GM12878 (cell line): ENCODE measurements around the gene C12orf56. TPM values are rescaled to one million over a fixed set of nuclear protein-coding genes. Genes with fewer than 3 reads are reported as not detected.

Source experiments
- BACH1 ChIP-seq: fragments of 450-650 bp; IDR thresholded peaks from 2 replicates; pipeline ENCODE4 v1.6.1; 2017; ENCODE audit warnings: mild to moderate bottlenecking, borderline replicate concordance
- CREB1 ChIP-seq: IDR thresholded peaks from 2 replicates; pipeline ENCODE4 v1.6.1; 2012; ENCODE audit warnings: low read depth, mild to moderate bottlenecking, inconsistent platforms
- EED ChIP-seq: sonication (generic); IDR thresholded peaks from 2 replicates; pipeline ENCODE4 v1.6.1; 2016; ENCODE audit warnings: antibody characterized with exemption, low read depth
- ETV6 ChIP-seq, 2 experiments: fragments of 450-650 bp in 1 of 2; IDR thresholded peaks in 1 of 2; conservative IDR thresholded peaks in 1 of 2; 2 replicates each; pipeline ENCODE4 v1.6.1; 2014; ENCODE audit warnings: antibody characterized with exemption in 1 of 2, borderline replicate concordance in 1 of 2, low read depth in 1 of 2, mild to moderate bottlenecking in 1 of 2, moderate library complexity in 1 of 2
- HDGF ChIP-seq: fragments of 450-650 bp; IDR thresholded peaks from 2 replicates; pipeline ENCODE4 v1.6.1; 2016; ENCODE audit warnings: antibody characterized with exemption
- KLF5 ChIP-seq: fragments of 450-650 bp; IDR thresholded peaks from 2 replicates; pipeline ENCODE4 v1.6.1; 2014; ENCODE audit warnings: mild to moderate bottlenecking; ENCODE audit not compliant: partially characterized antibody
- POLR2AphosphoS5 ChIP-seq: IDR thresholded peaks from 2 replicates; pipeline ENCODE4 v1.6.1; 2011; ENCODE audit warnings: mild to moderate bottlenecking, low read length, inconsistent platforms
- RCOR1 ChIP-seq: conservative IDR thresholded peaks from 2 replicates; pipeline ENCODE4 v1.6.1; 2012; ENCODE audit warnings: low read depth, low read length, improper control_type of control experiment
- SIN3A ChIP-seq: IDR thresholded peaks from 2 replicates; pipeline ENCODE4 v1.6.1; 2012; ENCODE audit warnings: low read depth, low read length, improper control_type of control experiment
- SIX5 ChIP-seq: IDR thresholded peaks from 2 replicates; pipeline ENCODE4 v1.6.1; 2011; ENCODE audit warnings: mild to moderate bottlenecking, low read depth, low read length, moderate library complexity; ENCODE audit not compliant: severe bottlenecking
- SMAD5 ChIP-seq: IDR thresholded peaks from 2 replicates; pipeline ENCODE4 v1.6.1; 2016; ENCODE audit warnings: antibody characterized with exemption, low read depth
- polyA plus RNA-seq, 11 experiments: library from polyadenylated mRNA; depleted of rRNA in 4 of 11; unstranded in 6 of 11; stranded (reverse) in 5 of 11; fragments of >200 nt; fragmentation: Nextera tagmentation in 4 of 11; fragmentation: Illumina TruSeq in 1 of 11; extraction: Ambion mirVana in 4 of 11; extraction: Trizol in 1 of 11; gene quantifications; 1 replicate in 1 of 11; 2 replicates in 10 of 11; pipeline versions ENCODE4 v1.2.1 to v1.2.3, GENCODE V29; 2011 to 2016; ENCODE audit warnings: inconsistent platforms in 2 of 11, missing spikeins in 2 of 11, low read depth in 1 of 11
- total RNA-seq, 4 experiments: library from RNA; depleted of rRNA in 3 of 4; stranded (reverse); fragments of >200 nt in 3 of 4; fragmentation: Illumina TruSeq in 1 of 4; extraction: Trizol in 1 of 4; gene quantifications; 2 replicates each; pipeline versions ENCODE4 v1.2.1 to v1.2.3, GENCODE V29; 2013 to 2021
- TF ChIP-seq, protein P1 (sequence below): IDR thresholded peaks from 2 replicates; pipeline ENCODE4 v1.6.1; 2011; ENCODE audit warnings: low read depth, mild to moderate bottlenecking, low read length, moderate library complexity, borderline replicate concordance; ENCODE audit errors: extremely low read depth
- TF ChIP-seq, protein P2 (sequence below): IDR thresholded peaks from 2 replicates; pipeline ENCODE4 v1.6.1; 2012; ENCODE audit warnings: low read depth, low read length, improper control_type of control experiment
- TF ChIP-seq, protein P3 (sequence below): fragments of 450-650 bp; IDR thresholded peaks from 2 replicates; pipeline ENCODE4 v1.6.1; 2018; ENCODE audit warnings: mild to moderate bottlenecking, low read depth, moderate library complexity; ENCODE audit not compliant: partially characterized antibody
- TF ChIP-seq, protein P4 (sequence below): fragments of 450-650 bp; IDR thresholded peaks from 2 replicates; pipeline ENCODE4 v1.6.1; 2017; ENCODE audit warnings: borderline replicate concordance
- TF ChIP-seq, protein P5 (sequence below): fragments of 450-650 bp; IDR thresholded peaks from 2 replicates; pipeline ENCODE4 v1.6.1; 2017; ENCODE audit warnings: mild to moderate bottlenecking, moderate library complexity
- TF ChIP-seq, protein P6 (sequence below): fragments of 450-650 bp; IDR thresholded peaks from 2 replicates; pipeline ENCODE4 v1.6.1; 2018; ENCODE audit warnings: borderline replicate concordance, mild to moderate bottlenecking; ENCODE audit not compliant: partially characterized antibody

The C12orf56 gene
- total and polyA plus RNA-seq, 10 of the 15 experiments (the other 5 are each of a cell fraction or from before 2014, with no cell fraction given), result not detected

DNA sequence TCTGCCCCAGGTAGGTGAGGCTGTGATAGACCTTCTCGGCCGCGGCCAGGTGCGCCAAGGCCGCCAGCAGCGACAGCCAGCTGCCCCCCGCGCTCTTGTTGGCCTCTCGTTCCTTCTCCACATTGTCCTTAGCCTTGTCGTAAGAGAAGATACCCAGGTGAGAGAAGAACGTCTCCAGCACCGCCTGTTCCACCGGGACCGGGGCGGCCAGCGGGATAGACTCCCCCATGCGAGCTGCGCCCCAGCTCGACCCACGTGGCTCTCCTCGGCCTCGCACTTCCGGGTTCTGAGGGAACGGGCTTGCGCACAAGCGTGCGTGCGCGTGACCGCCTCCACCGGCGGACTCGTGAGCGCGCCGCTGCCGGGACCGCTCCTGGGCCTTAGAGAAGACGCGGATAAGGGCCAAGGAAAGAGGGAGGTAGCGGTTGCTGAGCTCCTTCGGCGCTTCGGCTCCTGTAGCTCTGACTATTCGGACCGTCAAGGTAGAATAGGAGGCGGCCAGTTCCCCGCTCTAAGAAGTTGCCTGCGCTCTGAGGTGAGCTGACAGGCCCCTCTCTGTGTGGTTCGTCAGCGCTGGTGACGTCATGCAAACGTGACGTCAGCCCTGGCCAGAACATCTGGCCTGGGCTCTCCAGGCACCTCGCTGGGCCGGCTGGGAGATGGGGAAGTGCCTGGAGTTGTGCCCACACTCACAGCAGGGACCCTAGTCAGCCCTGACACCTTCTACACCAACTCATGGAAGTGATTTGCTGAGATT, 168.4 kb downstream of the C12orf56 start, which contains the start of gene KICS2 (continued):
- TF ChIP-seq, protein P1, sequence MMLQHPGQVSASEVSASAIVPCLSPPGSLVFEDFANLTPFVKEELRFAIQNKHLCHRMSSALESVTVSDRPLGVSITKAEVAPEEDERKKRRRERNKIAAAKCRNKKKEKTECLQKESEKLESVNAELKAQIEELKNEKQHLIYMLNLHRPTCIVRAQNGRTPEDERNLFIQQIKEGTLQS, result peak; percentile 32; the same call in 1 of the 2 replicates
- TF ChIP-seq BACH1 (peak; percentile 38; the same call in 1 of the 2 replicates), SIX5 (no peak), EED (0 out of 2 replicates have a peak, but pooled peaks have one; percentile 24), HDGF (0 out of 2 replicates have a peak, but pooled peaks have one; percentile 34), SIN3A (peak; percentile 81; the same call in 1 of the 2 replicates), KLF5 (no peak), SMAD5 (peak; percentile 90), CREB1 (peak; percentile 98), ETV6 (conservative IDR thresholded peaks at IDR 0.05 in 1 of 2, IDR thresholded peaks at IDR 0.05 in 1 of 2; ENCODE audit: borderline replicate concordance in 1 of 2, low read depth in 1 of 2) (0 out of 4 replicates have a peak, but pooled peaks of 1 of the 2 experiments have one; percentile 14), POLR2AphosphoS5 (peak; percentile 89), RCOR1 (no peak)
- TF ChIP-seq, protein P2, sequence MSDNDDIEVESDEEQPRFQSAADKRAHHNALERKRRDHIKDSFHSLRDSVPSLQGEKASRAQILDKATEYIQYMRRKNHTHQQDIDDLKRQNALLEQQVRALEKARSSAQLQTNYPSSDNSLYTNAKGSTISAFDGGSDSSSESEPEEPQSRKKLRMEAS, result peak; percentile 98
- TF ChIP-seq, protein P3, sequence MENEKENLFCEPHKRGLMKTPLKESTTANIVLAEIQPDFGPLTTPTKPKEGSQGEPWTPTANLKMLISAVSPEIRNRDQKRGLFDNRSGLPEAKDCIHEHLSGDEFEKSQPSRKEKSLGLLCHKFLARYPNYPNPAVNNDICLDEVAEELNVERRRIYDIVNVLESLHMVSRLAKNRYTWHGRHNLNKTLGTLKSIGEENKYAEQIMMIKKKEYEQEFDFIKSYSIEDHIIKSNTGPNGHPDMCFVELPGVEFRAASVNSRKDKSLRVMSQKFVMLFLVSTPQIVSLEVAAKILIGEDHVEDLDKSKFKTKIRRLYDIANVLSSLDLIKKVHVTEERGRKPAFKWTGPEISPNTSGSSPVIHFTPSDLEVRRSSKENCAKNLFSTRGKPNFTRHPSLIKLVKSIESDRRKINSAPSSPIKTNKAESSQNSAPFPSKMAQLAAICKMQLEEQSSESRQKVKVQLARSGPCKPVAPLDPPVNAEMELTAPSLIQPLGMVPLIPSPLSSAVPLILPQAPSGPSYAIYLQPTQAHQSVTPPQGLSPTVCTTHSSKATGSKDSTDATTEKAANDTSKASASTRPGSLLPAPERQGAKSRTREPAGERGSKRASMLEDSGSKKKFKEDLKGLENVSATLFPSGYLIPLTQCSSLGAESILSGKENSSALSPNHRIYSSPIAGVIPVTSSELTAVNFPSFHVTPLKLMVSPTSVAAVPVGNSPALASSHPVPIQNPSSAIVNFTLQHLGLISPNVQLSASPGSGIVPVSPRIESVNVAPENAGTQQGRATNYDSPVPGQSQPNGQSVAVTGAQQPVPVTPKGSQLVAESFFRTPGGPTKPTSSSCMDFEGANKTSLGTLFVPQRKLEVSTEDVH, result peak; percentile 53
- TF ChIP-seq, protein P4, sequence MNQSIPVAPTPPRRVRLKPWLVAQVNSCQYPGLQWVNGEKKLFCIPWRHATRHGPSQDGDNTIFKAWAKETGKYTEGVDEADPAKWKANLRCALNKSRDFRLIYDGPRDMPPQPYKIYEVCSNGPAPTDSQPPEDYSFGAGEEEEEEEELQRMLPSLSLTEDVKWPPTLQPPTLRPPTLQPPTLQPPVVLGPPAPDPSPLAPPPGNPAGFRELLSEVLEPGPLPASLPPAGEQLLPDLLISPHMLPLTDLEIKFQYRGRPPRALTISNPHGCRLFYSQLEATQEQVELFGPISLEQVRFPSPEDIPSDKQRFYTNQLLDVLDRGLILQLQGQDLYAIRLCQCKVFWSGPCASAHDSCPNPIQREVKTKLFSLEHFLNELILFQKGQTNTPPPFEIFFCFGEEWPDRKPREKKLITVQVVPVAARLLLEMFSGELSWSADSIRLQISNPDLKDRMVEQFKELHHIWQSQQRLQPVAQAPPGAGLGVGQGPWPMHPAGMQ, result no peak
- TF ChIP-seq, protein P5, sequence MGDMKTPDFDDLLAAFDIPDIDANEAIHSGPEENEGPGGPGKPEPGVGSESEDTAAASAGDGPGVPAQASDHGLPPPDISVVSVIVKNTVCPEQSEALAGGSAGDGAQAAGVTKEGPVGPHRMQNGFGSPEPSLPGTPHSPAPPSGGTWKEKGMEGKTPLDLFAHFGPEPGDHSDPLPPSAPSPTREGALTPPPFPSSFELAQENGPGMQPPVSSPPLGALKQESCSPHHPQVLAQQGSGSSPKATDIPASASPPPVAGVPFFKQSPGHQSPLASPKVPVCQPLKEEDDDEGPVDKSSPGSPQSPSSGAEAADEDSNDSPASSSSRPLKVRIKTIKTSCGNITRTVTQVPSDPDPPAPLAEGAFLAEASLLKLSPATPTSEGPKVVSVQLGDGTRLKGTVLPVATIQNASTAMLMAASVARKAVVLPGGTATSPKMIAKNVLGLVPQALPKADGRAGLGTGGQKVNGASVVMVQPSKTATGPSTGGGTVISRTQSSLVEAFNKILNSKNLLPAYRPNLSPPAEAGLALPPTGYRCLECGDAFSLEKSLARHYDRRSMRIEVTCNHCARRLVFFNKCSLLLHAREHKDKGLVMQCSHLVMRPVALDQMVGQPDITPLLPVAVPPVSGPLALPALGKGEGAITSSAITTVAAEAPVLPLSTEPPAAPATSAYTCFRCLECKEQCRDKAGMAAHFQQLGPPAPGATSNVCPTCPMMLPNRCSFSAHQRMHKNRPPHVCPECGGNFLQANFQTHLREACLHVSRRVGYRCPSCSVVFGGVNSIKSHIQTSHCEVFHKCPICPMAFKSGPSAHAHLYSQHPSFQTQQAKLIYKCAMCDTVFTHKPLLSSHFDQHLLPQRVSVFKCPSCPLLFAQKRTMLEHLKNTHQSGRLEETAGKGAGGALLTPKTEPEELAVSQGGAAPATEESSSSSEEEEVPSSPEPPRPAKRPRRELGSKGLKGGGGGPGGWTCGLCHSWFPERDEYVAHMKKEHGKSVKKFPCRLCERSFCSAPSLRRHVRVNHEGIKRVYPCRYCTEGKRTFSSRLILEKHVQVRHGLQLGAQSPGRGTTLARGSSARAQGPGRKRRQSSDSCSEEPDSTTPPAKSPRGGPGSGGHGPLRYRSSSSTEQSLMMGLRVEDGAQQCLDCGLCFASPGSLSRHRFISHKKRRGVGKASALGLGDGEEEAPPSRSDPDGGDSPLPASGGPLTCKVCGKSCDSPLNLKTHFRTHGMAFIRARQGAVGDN, result peak; percentile 54
- TF ChIP-seq, protein P6, sequence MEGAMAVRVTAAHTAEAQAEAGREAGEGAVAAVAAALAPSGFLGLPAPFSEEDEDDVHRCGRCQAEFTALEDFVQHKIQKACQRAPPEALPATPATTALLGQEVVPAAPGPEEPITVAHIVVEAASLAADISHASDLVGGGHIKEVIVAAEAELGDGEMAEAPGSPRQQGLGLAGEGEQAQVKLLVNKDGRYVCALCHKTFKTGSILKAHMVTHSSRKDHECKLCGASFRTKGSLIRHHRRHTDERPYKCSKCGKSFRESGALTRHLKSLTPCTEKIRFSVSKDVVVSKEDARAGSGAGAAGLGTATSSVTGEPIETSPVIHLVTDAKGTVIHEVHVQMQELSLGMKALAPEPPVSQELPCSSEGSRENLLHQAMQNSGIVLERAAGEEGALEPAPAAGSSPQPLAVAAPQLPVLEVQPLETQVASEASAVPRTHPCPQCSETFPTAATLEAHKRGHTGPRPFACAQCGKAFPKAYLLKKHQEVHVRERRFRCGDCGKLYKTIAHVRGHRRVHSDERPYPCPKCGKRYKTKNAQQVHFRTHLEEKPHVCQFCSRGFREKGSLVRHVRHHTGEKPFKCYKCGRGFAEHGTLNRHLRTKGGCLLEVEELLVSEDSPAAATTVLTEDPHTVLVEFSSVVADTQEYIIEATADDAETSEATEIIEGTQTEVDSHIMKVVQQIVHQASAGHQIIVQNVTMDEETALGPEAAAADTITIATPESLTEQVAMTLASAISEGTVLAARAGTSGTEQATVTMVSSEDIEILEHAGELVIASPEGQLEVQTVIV, result peak; percentile 93
